H1 (cell line): ENCODE results near the gene DIAPH2. TPM values are rescaled to one million over a fixed set of nuclear protein-coding genes. Genes with fewer than 3 reads are reported as not detected.

Experiments used
- CTCF ChIA-PET: fragments of 300-600 bp; sonication (Branson Sonifier 250); formaldehyde crosslinking; loops from one replicate; lab custom pipeline; 2021; ENCODE audit not compliant: partially characterized antibody; lab: Charles Lee
- POLR2A ChIA-PET: fragments of 300-600 bp; sonication (Branson Sonifier 250); formaldehyde crosslinking; loops from one replicate; lab custom pipeline; 2021; ENCODE audit warnings: inconsistent platforms; ENCODE audit not compliant: partially characterized antibody; lab: Charles Lee
- DNase-seq, 2 experiments: peaks; one replicate each; pipeline versions ENCODE4 v3.0.0 to v3.0.0-alpha.2; 2010 to 2022; ENCODE audit warnings: low spot score in 2 of 2, low read depth in 1 of 2, mixed read lengths in 1 of 2
- FAIRE-seq: peaks from 2 replicates; lab custom pipeline; 2011; peaks lifted over from hg19 to GRCh38; lab: Jason Lieb, UNC
- H2AFZ ChIP-seq: 2 replicates; pipeline ENCODE4 v1.8.1; 2012; ENCODE audit warnings: low read length, inconsistent platforms
- H2AK5ac ChIP-seq: 2 replicates; pipeline ENCODE4 v1.6.1; 2013; ENCODE audit warnings: low read depth, low read length
- H2BK120ac ChIP-seq: replicated peaks from 2 replicates; pipeline ENCODE3; 2013; ENCODE audit warnings: low read depth, low read length, inconsistent platforms
- H2BK12ac ChIP-seq: 2 replicates; pipeline ENCODE4 v1.6.1; 2013; ENCODE audit warnings: low read depth, low read length
- H2BK15ac ChIP-seq: 2 replicates; pipeline ENCODE4 v1.6.1; 2013; ENCODE audit warnings: low read length
- H2BK20ac ChIP-seq: 2 replicates; pipeline ENCODE4 v1.6.1; 2013; ENCODE audit warnings: low read length
- H2BK5ac ChIP-seq: 2 replicates; pipeline ENCODE4 v1.6.1; 2013; ENCODE audit warnings: low read depth, low read length
- H3K14ac ChIP-seq: 2 replicates; pipeline ENCODE4 v1.6.1; 2013; ENCODE audit warnings: inconsistent platforms; ENCODE audit not compliant: insufficient read length
- H3K18ac ChIP-seq: 2 replicates; pipeline ENCODE4 v1.6.1; 2013; ENCODE audit warnings: low read length; ENCODE audit errors: extremely low read depth
- H3K23ac ChIP-seq: 2 replicates; pipeline ENCODE4 v1.6.1; 2013; ENCODE audit warnings: inconsistent platforms; ENCODE audit not compliant: insufficient read length
- H3K23me2 ChIP-seq: 2 replicates; pipeline ENCODE4 v1.6.1; 2013; ENCODE audit warnings: low read depth, low read length
- H3K27ac ChIP-seq: 2 replicates; pipeline ENCODE4 v1.6.1; 2011; ENCODE audit warnings: low read depth, low read length, inconsistent platforms
- H3K27me3 ChIP-seq, 4 experiments: replicated peaks in 1 of 4; 1 replicate in 1 of 4; 2 replicates in 3 of 4; pipeline versions ENCODE4 v1.6.1 to v1.8.1; 2011 to 2013; ENCODE audit warnings: low read length in 3 of 4, mild to moderate bottlenecking in 3 of 4, inconsistent platforms in 2 of 4, mixed read lengths in 2 of 4, moderate library complexity in 1 of 4; ENCODE audit not compliant: control insufficient read depth in 3 of 4, insufficient read depth in 3 of 4; ENCODE audit errors: extremely low read depth in 1 of 4
- H3K36me3 ChIP-seq, 4 experiments: 2 replicates each; pipeline versions ENCODE4 v1.6.1 to v1.8.1; 2011 to 2013; ENCODE audit warnings: mild to moderate bottlenecking in 4 of 4, low read length in 3 of 4, moderate library complexity in 2 of 4, control low read depth in 1 of 4, inconsistent platforms in 1 of 4; ENCODE audit not compliant: insufficient read depth in 4 of 4, control insufficient read depth in 2 of 4
- H3K4ac ChIP-seq: replicated peaks from 2 replicates; pipeline ENCODE3; 2013; ENCODE audit warnings: low read length, low read depth, mixed read lengths, inconsistent platforms; ENCODE audit not compliant: insufficient read length
- H3K4me1 ChIP-seq, 4 experiments: replicated peaks in 1 of 4; 1 replicate in 1 of 4; 2 replicates in 3 of 4; pipeline versions ENCODE4 v1.6.1 to v1.8.1; 2011 to 2013; ENCODE audit warnings: low read length in 3 of 4, inconsistent platforms in 2 of 4, mixed read lengths in 1 of 4; ENCODE audit not compliant: insufficient read depth in 4 of 4, control insufficient read depth in 3 of 4
- H3K4me2 ChIP-seq, 2 experiments: 2 replicates each; pipeline versions ENCODE4 v1.6.1 to v1.8.1; 2011 to 2013; ENCODE audit warnings: low read depth in 2 of 2, low read length in 2 of 2, control low read depth in 1 of 2, inconsistent platforms in 1 of 2, mild to moderate bottlenecking in 1 of 2; ENCODE audit not compliant: insufficient read depth in 1 of 2
- H3K4me3 ChIP-seq, 4 experiments: fragments of 200-600, 300-600 bp in 1 of 4; sonication (generic), shearing (Covaris generic), sonication (Bioruptor Twin) in 1 of 4; 2 replicates each; pipeline versions ENCODE4 v1.5.1 to v1.8.1; 2011 to 2016; ENCODE audit warnings: low read length in 4 of 4, low read depth in 3 of 4, control low read depth in 2 of 4, inconsistent platforms in 2 of 4, mild to moderate bottlenecking in 2 of 4, mixed read lengths in 1 of 4, moderate library complexity in 1 of 4; ENCODE audit not compliant: insufficient read depth in 2 of 4; ENCODE audit errors: extremely low read depth in 1 of 4
- H3K56ac ChIP-seq: replicated peaks from 2 replicates; pipeline ENCODE3; 2013; ENCODE audit warnings: low read depth, mild to moderate bottlenecking, mixed read lengths, low read length, inconsistent platforms; ENCODE audit not compliant: insufficient read length
- H3K79me1 ChIP-seq: 2 replicates; pipeline ENCODE4 v1.6.1; 2013; ENCODE audit warnings: low read depth, low read length, control low read depth
- H3K79me2 ChIP-seq, 2 experiments: 2 replicates each; pipeline versions ENCODE4 v1.6.1 to v1.8.1; 2012 to 2013; ENCODE audit warnings: low read length in 2 of 2, mild to moderate bottlenecking in 2 of 2, inconsistent platforms in 1 of 2; ENCODE audit not compliant: insufficient read depth in 2 of 2, control insufficient read depth in 1 of 2
- H3K9ac ChIP-seq, 4 experiments: replicated peaks in 1 of 4; 1 replicate in 1 of 4; 2 replicates in 3 of 4; pipeline versions ENCODE4 v1.6.1 to v1.8.1; 2011 to 2013; ENCODE audit warnings: low read depth in 3 of 4, low read length in 3 of 4, control low read depth in 2 of 4, mild to moderate bottlenecking in 2 of 4, moderate library complexity in 2 of 4, inconsistent platforms in 1 of 4; ENCODE audit errors: extremely low read depth in 1 of 4
- H3K9me3 ChIP-seq, 2 experiments: 2 replicates each; pipeline versions ENCODE4 v1.6.1 to v1.8.1; 2012 to 2013; ENCODE audit warnings: mild to moderate bottlenecking in 2 of 2, moderate library complexity in 2 of 2, control low read depth in 1 of 2, inconsistent platforms in 1 of 2, low read depth in 1 of 2, low read length in 1 of 2, mixed read lengths in 1 of 2; ENCODE audit not compliant: insufficient read depth in 2 of 2
- H4K20me1 ChIP-seq, 2 experiments: replicated peaks in 1 of 2; 2 replicates each; pipeline versions ENCODE3 to v1.8.1; 2011 to 2013; ENCODE audit warnings: inconsistent platforms in 2 of 2, low read length in 2 of 2, mild to moderate bottlenecking in 1 of 2; ENCODE audit not compliant: insufficient read depth in 2 of 2, control insufficient read depth in 1 of 2
- H4K5ac ChIP-seq: 2 replicates; pipeline ENCODE4 v1.6.1; 2013; ENCODE audit warnings: low read length, low read depth, mixed read lengths, inconsistent platforms; ENCODE audit not compliant: insufficient read length
- H4K8ac ChIP-seq: 2 replicates; pipeline ENCODE4 v1.8.0; 2013; ENCODE audit warnings: mild to moderate bottlenecking, moderate library complexity, low read length, inconsistent platforms; ENCODE audit not compliant: insufficient read depth; ENCODE audit errors: extremely low read depth
- H4K91ac ChIP-seq: replicated peaks from 2 replicates; pipeline ENCODE3; 2013; ENCODE audit warnings: low read length, mixed read lengths, inconsistent platforms; ENCODE audit not compliant: insufficient read length
- ASH2L ChIP-seq: fragments of 200-600, 300-600 bp; sonication (generic); IDR thresholded peaks from one replicate; pipeline ENCODE4 v1.7.1; 2017; ENCODE audit warnings: low read length
- CHD1 ChIP-seq: IDR thresholded peaks from 2 replicates; pipeline ENCODE4 v1.6.1; 2012; ENCODE audit warnings: low read depth, low read length, improper control_type of control experiment
- GABPA ChIP-seq: IDR thresholded peaks from 2 replicates; pipeline ENCODE4 v1.6.1; 2011; ENCODE audit warnings: mild to moderate bottlenecking, low read length, moderate library complexity, borderline replicate concordance; ENCODE audit not compliant: insufficient read depth
- GTF2F1 ChIP-seq: IDR thresholded peaks from 2 replicates; pipeline ENCODE4 v1.6.1; 2012; ENCODE audit warnings: low read depth, low read length, improper control_type of control experiment, borderline replicate concordance
- HDAC6 ChIP-seq: IDR thresholded peaks from one replicate; pipeline ENCODE4 v1.7.1; 2012; ENCODE audit warnings: low read depth, mild to moderate bottlenecking, inconsistent platforms, low read length, moderate library complexity
- KDM1A ChIP-seq: fragments of 200-600, 300-600 bp; sonication (generic); IDR thresholded peaks from 2 replicates; pipeline ENCODE4 v1.7.1; 2016; ENCODE audit warnings: mild to moderate bottlenecking, low read length, borderline replicate concordance
- NANOG ChIP-seq: IDR thresholded peaks from 2 replicates; pipeline ENCODE4 v1.6.1; 2011; ENCODE audit warnings: low read length, low read depth, mild to moderate bottlenecking, inconsistent platforms; ENCODE audit not compliant: insufficient read depth, poor library complexity, severe bottlenecking
- POLR2AphosphoS5 ChIP-seq: IDR thresholded peaks from 2 replicates; pipeline ENCODE4 v1.6.1; 2011; ENCODE audit warnings: low read depth, low read length
- SIN3A ChIP-seq, 2 experiments: IDR thresholded peaks in 1 of 2; conservative IDR thresholded peaks in 1 of 2; 2 replicates each; pipeline ENCODE4 v1.6.1; 2011 to 2012; ENCODE audit warnings: low read length in 2 of 2, improper control_type of control experiment in 1 of 2, low read depth in 1 of 2, mild to moderate bottlenecking in 1 of 2
- SP1 ChIP-seq: IDR thresholded peaks from 2 replicates; pipeline ENCODE4 v1.6.1; 2011; ENCODE audit warnings: low read depth, low read length
- SUZ12 ChIP-seq: fragments of 200-600 bp; sonication (generic); IDR thresholded peaks from 2 replicates; pipeline ENCODE4 v1.6.1; 2012; ENCODE audit warnings: mild to moderate bottlenecking, inconsistent platforms, low read length, moderate library complexity, mixed read lengths
- WGBS, 2 experiments: shearing (Covaris generic) in 1 of 2; methylation state at CpG; one replicate each; pipeline versions ENCODE4 v1.1.6 to v1.1.7; 2013 to 2015; ENCODE audit warnings: low lambda C conversion rate in 2 of 2, mixed read lengths in 2 of 2, inconsistent platforms in 1 of 2, low coverage in 1 of 2, missing lambda C conversion rate in 1 of 2; ENCODE audit not compliant: insufficient replicate concordance in 2 of 2, insufficient coverage in 1 of 2, insufficient read length in 1 of 2; ENCODE audit errors: extremely low coverage in 1 of 2, missing lambda C conversion rate in 1 of 2; 5-methylcytosine and 5-hydroxymethylcytosine counted together
- polyA plus RNA-seq, 7 experiments: library from polyadenylated mRNA; depleted of rRNA in 3 of 7; stranded (reverse) in 5 of 7; unstranded in 2 of 7; fragments of >200 nt in 5 of 7; fragments of 200-250 nt in 2 of 7; gene quantifications; 1 replicate in 5 of 7; 2 replicates in 1 of 7; 4 replicates in 1 of 7; pipeline versions ENCODE4 v1.2.1 to v1.2.3, GENCODE V29; 2011 to 2013; ENCODE audit warnings: missing spikeins in 2 of 7, mixed read lengths in 2 of 7
- total RNA-seq: library from RNA; stranded (reverse); fragmentation: NEBNext Ultra II Directional; extraction: Animal tissue kit (Norgen Biotek cat#: 25700); gene quantifications from 2 replicates; pipeline ENCODE4 v1.2.1, GENCODE V29; 2021
- TF ChIP-seq, protein P1 (sequence below): IDR thresholded peaks from 2 replicates; pipeline ENCODE4 v1.6.1; 2012; ENCODE audit warnings: inconsistent platforms
- TF ChIP-seq, protein P2 (sequence below): IDR thresholded peaks from 2 replicates; pipeline ENCODE4 v1.6.1; 2012; ENCODE audit warnings: inconsistent platforms

Gene DIAPH2
- total and polyA plus RNA-seq, 2 of the 8 experiments (the other 6 are each of a cell fraction or from before 2014, with no cell fraction given), result 4.4 to 24.3 TPM

DNA sequence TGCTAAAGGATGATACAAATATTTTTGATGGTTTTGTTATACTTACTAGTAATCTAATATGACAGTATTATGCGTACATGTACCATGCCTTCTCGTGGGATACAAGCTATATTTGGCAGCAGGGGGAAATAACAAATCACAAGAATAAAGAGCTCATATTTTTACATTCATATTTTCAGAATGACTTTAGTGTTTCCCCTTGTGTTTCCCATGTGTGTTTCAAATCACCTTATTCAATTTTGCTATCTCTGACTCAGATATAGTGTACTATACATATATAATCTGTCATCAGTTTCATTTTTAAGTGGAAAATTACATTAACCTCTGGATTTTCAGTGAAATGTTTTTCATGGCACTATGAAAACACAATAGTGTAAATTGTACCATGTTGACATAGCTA, 345.8 kb downstream of the DIAPH2 start:
- Histone ChIP-seq H3K9ac (no peak overlapping the region), H3K79me2 (no peaks in the 10 kb centered on the region), H3K14ac (no peak overlapping the region), H4K5ac (no peak overlapping the region), H4K91ac (no peak overlapping the region), H3K18ac (no peak overlapping the region), H3K79me1 (no peaks in the 10 kb centered on the region), H3K36me3 (no peaks in the 10 kb centered on the region), H2AK5ac (no peak overlapping the region), H3K27me3 (no peaks in the 10 kb centered on the region), H3K23ac (no peak overlapping the region), H3K9me3 (no peaks in the 10 kb centered on the region), H3K23me2 (no peaks in the 10 kb centered on the region), H2BK120ac (no peak overlapping the region), H4K20me1 (no peaks in the 10 kb centered on the region), H2BK5ac (no peak overlapping the region), H2BK20ac (no peak overlapping the region), H3K4ac (no peak overlapping the region), H2BK15ac (no peak overlapping the region), H2AFZ (no peak overlapping the region), H4K8ac (no peak overlapping the region), H3K4me3 (no peak overlapping the region), H3K27ac (no peak overlapping the region), H3K4me2 (no peak overlapping the region), H3K4me1 (peaks cover 0 to 7% (median 0%) of the 10 kb centered on the region in 4 experiments; a peak in 1 of 7 replicates), H3K56ac (no peak overlapping the region), H2BK12ac (no peak overlapping the region)
- CTCF ChIA-PET, result no interaction called here
- FAIRE-seq, result no peak
- no peak for DNase-seq
- 95% methylated on average over 2 of the region's 2 CpGs; no CpG with 5 or more reads in 1 of the 2 experiments for WGBS, 2 experiments
- POLR2A ChIA-PET, result no interaction called here
- TF ChIP-seq HDAC6, result no peak
- TF ChIP-seq SUZ12, result no peak
- TF ChIP-seq ASH2L, result no peak
- no peak for TF ChIP-seq NANOG
- TF ChIP-seq SP1, result no peak
- TF ChIP-seq KDM1A, result no peak
- TF ChIP-seq GABPA, result no peak
- TF ChIP-seq POLR2AphosphoS5, result no peak
- TF ChIP-seq GTF2F1, result no peak
- TF ChIP-seq, protein P1, sequence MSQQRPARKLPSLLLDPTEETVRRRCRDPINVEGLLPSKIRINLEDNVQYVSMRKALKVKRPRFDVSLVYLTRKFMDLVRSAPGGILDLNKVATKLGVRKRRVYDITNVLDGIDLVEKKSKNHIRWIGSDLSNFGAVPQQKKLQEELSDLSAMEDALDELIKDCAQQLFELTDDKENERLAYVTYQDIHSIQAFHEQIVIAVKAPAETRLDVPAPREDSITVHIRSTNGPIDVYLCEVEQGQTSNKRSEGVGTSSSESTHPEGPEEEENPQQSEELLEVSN, result no peak
- no peak for TF ChIP-seq CHD1
- TF ChIP-seq SIN3A (conservative IDR thresholded peaks at IDR 0.05 in 1 of 2, IDR thresholded peaks at IDR 0.05 in 1 of 2; ENCODE audit: low read depth in 1 of 2, low read length in 2 of 2), result no peak
- TF ChIP-seq, protein P2, sequence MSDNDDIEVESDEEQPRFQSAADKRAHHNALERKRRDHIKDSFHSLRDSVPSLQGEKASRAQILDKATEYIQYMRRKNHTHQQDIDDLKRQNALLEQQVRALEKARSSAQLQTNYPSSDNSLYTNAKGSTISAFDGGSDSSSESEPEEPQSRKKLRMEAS, result no peak
